Measurements from ENCODE around the gene PSD4.

The PSD4 gene

DNA sequence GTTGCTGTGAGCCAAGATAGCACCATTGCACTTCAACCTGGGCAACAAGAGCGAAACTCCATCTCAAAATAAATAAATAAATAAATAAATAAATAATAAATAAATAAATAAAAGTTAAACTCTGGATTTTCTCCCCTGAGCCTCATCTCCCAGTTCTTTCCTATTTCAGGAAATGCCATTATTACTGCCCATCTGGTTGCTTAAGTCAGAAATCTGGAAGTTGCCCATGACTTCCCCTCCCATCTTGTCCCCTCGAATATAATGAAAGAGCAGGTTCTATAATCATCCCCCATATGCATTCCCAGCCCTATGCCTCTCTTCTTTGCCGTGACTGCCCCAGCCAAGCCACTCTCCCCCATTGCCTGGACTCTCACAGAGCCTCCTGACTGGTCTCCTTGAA lies 4.2 kb upstream of the PSD4 start:
- TF ChIP-seq, protein P1, sequence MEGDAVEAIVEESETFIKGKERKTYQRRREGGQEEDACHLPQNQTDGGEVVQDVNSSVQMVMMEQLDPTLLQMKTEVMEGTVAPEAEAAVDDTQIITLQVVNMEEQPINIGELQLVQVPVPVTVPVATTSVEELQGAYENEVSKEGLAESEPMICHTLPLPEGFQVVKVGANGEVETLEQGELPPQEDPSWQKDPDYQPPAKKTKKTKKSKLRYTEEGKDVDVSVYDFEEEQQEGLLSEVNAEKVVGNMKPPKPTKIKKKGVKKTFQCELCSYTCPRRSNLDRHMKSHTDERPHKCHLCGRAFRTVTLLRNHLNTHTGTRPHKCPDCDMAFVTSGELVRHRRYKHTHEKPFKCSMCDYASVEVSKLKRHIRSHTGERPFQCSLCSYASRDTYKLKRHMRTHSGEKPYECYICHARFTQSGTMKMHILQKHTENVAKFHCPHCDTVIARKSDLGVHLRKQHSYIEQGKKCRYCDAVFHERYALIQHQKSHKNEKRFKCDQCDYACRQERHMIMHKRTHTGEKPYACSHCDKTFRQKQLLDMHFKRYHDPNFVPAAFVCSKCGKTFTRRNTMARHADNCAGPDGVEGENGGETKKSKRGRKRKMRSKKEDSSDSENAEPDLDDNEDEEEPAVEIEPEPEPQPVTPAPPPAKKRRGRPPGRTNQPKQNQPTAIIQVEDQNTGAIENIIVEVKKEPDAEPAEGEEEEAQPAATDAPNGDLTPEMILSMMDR (IDR thresholded peaks at IDR 0.05; ENCODE audit: borderline replicate concordance, insufficient read depth, low read depth, low read length), result no peak

DNA sequence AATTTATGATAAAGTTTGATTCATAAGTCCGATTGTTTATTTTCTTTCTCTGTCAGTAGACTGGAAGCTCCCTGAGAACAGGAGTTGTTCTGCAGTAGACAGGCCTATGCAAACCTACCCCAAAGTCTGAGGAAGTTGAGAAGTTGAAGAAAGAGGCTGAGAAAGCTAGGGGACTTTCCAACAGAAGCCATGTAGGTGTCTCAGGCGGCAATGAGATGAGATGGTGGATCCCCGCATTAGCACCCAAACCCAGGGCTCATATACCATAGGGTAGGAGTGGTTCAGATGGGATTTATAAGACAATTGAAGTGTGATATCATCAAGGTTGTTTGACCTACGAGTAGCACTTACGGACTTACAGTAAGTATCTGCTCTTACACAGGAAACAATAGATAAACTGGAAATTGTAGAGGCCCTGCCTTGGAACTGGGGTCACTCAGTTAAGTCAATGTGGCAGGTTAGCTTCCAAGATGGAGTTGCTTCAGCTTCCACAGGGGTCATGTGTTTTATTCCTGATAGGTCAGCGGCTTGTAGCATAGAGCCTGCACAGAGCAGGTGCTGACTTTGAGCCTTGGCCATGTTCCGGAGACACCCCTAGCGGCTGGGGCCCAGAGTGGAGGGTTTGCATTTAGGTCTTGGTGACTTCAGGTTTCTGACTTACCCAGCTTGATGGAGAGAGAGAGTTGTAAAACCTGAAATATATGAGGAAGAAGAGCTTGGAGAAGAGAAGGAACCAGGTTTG lies 2.3 kb upstream of the PSD4 start:
- TF ChIP-seq, protein P1 (IDR thresholded peaks at IDR 0.05; ENCODE audit: borderline replicate concordance, insufficient read depth, low read depth, low read length), result no peak
- no peak overlapping the region for H3K4me3 ChIP-seq (ENCODE audit: low read depth, low read length)

More for the DNA sequence above, 4.2 kb upstream of the PSD4 start:
- no peak overlapping the region for H3K4me3 ChIP-seq (ENCODE audit: low read depth, low read length)

DNA sequence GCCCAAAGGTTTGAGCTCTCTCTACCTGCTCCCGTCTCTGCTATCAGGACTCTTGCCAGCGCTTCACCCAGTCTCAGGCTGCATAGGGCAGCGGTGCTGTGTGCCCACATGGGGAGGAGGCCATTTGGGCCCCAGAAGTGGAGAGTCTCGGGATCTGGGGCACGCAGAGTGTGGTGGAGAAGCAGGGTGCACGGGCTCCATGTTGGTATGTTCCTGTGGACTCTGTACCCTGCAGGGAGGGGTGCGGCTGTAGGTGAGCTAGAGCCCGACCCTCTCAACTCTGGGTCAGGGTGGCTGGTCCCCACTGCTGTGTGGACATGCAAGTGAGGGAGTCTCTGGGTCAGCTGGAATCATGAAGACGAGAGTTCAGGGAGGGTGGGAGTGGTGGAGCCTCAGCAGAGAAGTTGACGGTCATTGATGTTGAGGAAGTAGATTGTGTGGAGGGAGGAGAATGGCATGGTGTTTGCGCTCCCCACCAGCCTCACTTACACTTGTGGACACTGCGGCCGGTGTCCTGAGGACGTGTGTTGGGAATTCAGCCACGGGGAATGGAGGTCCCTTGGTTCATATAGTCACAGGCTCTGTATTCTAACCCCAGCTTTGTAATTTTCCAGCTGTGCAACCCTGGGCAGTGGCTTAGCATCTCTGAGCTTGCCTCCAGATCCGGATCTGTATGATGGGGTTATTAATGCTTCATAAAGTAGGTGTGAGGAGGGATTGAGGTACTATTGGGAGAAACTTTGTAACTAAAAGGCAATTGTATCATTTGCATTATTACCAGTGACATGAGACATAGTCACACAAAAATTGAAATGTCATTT lies 840 bp upstream of the PSD4 start:
- TF ChIP-seq, protein P1 (IDR thresholded peaks at IDR 0.05; ENCODE audit: borderline replicate concordance, insufficient read depth, low read depth, low read length), result no peak
- no peak overlapping the region for H3K4me3 ChIP-seq (ENCODE audit: low read depth, low read length)

DNA sequence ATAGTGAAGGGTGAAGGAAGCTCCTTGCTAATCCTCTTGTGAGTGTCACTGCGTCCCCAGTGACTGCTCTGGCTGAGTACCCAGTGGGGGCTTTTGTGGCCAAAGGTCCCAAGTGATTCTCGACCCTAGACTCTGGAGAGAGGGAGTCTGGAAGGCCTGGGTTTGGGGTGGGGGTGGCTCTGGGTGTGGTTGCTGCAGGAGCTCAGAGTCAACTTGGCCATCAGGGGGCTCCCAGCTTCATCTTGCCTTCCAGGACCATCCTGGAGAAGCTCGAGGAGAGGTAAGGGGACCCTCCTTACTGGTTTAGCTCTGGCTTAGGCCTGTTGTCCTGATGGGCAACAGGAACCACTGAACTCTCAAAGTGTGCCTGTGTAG lies 592 bp downstream of the PSD4 start:
- H3K4me3 ChIP-seq (ENCODE audit: low read depth, low read length), result peak overlapping the region; percentile 67
- TF ChIP-seq, protein P1 (IDR thresholded peaks at IDR 0.05; ENCODE audit: borderline replicate concordance, insufficient read depth, low read depth, low read length), result peak; percentile 34; the same call in 1 of the 2 replicates

DNA sequence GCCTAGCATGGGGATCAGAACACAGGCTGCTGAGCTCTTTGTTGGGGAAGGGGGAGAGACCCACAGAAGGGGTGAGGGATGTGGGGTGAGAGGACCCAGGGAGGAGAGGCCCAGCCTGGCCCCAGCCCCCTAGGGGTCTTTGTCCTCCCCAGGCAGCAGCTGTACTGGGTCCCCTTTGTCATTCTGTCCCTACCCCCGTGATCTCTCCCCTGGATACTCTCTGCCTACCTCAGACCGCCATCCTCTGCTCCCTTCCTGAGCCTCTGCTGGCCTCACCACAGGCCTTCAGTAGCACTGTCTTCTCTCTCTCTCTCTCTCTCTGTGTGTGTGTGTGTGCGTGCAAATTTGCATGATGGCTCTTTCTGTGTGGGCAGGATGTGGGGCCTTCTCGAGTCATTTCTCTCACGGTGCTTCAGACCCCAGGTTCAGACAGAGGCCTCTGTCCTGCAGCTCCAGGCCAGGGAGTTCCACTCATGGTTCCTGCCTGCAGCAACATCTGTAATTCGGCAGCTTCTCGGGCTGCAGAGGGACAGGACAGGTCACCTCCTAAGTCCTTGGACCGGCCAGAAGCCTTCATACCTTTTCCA lies 1.4 kb downstream of the PSD4 start:
- TF ChIP-seq, protein P1 (IDR thresholded peaks at IDR 0.05; ENCODE audit: borderline replicate concordance, insufficient read depth, low read depth, low read length), result no peak
- H3K4me3 ChIP-seq (ENCODE audit: low read depth, low read length), result peak overlapping the region; percentile 67

DNA sequence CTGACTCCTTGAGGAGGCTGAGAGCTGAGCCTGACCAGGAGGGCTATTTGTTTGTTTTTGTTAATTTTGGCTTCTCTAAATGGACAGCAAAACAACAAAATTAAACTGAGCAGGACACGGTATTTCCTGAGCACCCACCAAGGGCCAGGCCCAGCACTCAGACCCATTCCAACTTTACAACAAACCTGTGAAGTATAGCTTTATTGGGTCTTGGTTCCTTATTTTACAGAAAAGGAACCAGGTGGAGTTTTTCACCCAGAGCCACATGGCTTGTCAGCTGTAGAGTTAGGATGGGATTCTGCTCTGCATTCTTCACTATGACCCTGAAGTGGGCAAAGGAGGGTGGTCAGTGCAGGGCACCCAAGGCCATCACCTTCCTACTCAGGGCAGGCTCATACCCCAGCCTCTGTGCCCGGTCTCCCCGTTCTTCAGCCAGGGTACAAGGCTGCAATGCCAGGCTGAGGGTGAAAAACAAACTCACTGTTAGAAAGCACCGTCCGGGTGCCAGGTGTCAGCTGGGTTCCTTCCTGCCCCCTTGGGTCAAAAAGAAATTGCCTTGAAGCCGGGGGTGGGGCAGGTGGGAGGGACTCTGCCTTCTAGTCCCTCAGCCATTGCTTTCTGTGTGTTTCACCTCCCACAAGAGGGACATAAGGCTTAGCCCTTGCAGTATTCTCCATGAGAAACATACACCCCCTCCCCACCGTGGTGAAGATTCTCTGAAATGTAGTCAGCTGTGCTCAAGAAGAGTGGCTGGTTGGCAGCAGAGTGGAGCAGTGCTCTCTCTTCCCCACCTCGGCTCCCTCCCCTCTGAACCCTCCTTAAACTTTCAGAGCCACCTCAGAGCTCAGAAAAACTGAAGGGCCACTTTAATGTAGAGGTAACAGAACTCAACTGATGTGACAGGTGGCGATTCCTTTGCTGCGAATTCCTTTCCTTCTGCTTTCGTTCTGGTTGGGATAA lies 2.2 kb downstream of the PSD4 start:
- H3K4me3 ChIP-seq (ENCODE audit: low read depth, low read length), result peak overlapping the region; percentile 60
- TF ChIP-seq, protein P1 (IDR thresholded peaks at IDR 0.05; ENCODE audit: borderline replicate concordance, insufficient read depth, low read depth, low read length), result no peak

Data from GM12875 (cell line).